ENCODE data around the gene GOSR1.

GRCh38 chr17:30559656-30560055 is 82.4 kb downstream of the GOSR1 start:
- TF ChIP-seq CTCF (conservative IDR thresholded peaks at IDR 0.05) (no peak), ZFX (IDR thresholded peaks at IDR 0.05) (no peak)

Measured in C4-2B (cell line).